ENCODE measurements around the gene ANXA10.

Gene ANXA10

DNA sequence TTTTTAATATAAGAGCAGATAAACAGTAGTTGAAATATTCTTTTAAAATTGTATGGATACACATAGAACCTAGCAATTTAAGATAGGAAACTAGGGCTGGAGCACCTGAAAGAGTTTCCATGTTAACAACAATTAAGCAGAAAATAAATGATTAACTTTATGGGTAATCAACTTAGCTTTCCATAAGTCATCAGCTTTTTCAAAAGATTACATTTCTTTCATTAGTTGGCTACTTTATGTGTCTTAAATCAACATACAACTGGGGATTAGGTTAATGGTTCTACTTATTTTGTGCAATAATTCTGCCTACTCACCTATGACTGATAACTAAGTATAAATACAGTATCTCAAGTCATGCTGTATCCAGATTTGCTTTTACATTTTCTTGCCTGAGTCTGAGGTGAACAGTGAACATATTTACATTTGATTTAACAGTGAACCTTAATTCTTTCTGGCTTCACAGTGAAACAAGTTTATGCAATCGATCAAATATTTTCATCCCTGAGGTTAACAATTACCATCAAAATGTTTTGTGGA lies at the start of gene ANXA10:
ANXA10 (plus strand) TSS at position 362 of the 537 bp plus-strand sequence; CDS start at position 526, 164 bp downstream.
- in situ Hi-C loops (cut with HindIII; ENCODE audit: low pct_unique_long_range_greater_than_20kb, low sequenced_read_pairs) = no loop called here
- DNase-seq (ENCODE audit: low read depth in 1 of 2, low spot score in 1 of 2) = no peak
- no peak for TF ChIP-seq JUND (IDR thresholded peaks at IDR 0.05; ENCODE audit: low read depth)

DNA sequence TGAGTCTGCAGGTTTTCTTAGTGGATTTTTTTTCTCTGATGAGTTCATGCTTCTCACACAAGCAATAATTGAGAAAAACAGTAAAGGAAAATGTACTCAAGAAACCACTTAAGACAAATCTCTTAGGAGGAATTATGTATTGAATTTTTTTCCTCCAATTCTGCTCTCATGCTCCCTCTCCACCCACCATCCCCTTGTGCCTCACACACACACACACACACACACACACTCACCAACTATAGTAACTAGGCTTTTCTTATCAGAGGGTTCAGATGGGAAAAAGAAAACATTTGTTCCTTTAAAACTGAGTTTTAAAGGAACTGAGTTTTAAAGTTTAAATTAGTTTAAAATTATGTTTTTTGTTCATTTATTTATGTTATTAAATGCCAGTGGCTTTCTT lies 47.0 kb upstream of the ANXA10 start:
- in situ Hi-C loops (cut with HindIII; ENCODE audit: low pct_unique_long_range_greater_than_20kb, low sequenced_read_pairs) = no loop called here
- DNase-seq (ENCODE audit: low read depth in 1 of 2, low spot score in 1 of 2) = no peak
- no peak for TF ChIP-seq JUND (IDR thresholded peaks at IDR 0.05; ENCODE audit: low read depth)

DNA sequence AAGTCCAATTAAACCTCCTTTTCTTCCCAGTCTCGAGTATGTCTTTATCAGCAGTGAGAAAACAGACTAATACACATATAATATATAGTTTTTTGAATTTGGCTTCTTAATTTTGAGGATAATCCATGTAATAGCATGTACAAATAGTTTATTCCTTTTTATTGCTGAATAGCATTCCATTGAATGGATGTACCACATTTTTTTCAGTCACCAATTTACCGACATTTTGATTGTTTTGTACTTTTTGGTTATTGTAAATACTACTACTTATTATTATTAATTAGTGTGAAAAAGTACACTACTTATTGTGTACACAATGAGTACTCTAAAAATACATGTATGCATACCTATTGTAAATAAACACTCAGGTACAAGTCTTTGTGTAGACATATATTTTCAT lies 42.3 kb upstream of the ANXA10 start:
- no peak for TF ChIP-seq JUND (IDR thresholded peaks at IDR 0.05; ENCODE audit: low read depth)
- no peak for DNase-seq (ENCODE audit: low read depth in 1 of 2, low spot score in 1 of 2)
- in situ Hi-C loops (cut with HindIII; ENCODE audit: low pct_unique_long_range_greater_than_20kb, low sequenced_read_pairs) = no loop called here

DNA sequence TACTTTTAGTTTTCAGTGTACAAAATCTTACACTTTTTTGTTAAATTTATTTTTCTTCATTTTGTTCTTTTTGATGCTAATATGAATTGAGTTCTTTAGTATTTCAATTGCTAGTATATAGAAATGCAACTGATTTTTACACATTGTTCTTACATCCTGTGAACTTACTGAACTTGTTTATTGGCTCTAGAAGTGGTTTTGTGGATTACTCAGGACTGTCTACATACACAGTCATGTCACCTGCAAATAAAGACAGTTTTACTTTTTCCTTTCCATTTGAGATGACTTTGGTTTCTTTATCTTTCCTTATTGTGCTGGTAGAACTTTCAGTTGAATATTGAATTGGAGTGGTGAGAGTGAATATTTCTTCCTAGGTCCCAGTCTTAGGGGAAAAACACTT lies 40.8 kb upstream of the ANXA10 start:
- no peak for DNase-seq (ENCODE audit: low read depth in 1 of 2, low spot score in 1 of 2)
- no peak for TF ChIP-seq JUND (IDR thresholded peaks at IDR 0.05; ENCODE audit: low read depth)
- in situ Hi-C loops (cut with HindIII; ENCODE audit: low pct_unique_long_range_greater_than_20kb, low sequenced_read_pairs) = no loop called here

DNA sequence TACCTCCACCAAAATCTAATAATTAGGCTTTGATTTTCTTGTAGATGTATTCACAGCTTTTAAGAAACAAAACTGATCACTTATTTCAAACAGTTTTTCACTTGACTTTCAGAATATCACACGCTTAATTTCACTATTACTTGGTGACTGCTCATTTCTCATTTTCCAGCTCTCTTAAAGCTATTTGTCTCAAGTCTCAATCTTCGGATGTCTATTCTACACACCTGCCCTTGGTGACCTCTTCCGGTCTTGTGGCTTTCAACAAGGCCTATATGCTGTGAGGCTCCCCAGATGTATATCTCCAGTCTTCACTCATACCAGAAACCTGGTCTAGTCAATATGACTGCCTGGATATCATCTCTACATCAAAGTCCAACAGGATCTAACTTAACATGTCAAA lies 34.9 kb upstream of the ANXA10 start:
- TF ChIP-seq JUND (IDR thresholded peaks at IDR 0.05; ENCODE audit: low read depth) = no peak
- in situ Hi-C loops (cut with HindIII; ENCODE audit: low pct_unique_long_range_greater_than_20kb, low sequenced_read_pairs) = no loop called here
- no peak for DNase-seq (ENCODE audit: low read depth in 1 of 2, low spot score in 1 of 2)

DNA sequence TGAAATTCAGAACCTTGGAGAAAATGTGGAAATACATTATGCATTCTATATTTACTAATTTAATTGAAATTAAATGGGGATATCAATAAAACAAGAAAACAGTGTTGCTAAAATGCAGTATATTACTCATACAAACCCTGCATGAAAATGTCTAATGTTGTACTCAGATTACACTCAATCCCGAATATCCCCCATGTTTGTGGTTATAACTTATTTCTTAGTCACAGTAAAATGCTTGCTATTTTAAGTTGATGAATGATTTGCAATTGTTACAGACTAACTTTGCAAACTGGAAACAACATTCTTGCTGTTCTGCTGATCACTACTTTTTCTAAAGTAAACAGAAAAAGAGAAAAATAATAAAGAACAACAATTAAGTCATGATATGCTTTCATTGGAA lies 33.1 kb upstream of the ANXA10 start:
- no peak for TF ChIP-seq JUND (IDR thresholded peaks at IDR 0.05; ENCODE audit: low read depth)
- DNase-seq (ENCODE audit: low read depth in 1 of 2, low spot score in 1 of 2) = no peak
- in situ Hi-C loops (cut with HindIII; ENCODE audit: low pct_unique_long_range_greater_than_20kb, low sequenced_read_pairs) = no loop called here

- DNase-seq (ENCODE audit: low read depth in 1 of 2, low spot score in 1 of 2) = no peak
- TF ChIP-seq JUND (IDR thresholded peaks at IDR 0.05; ENCODE audit: low read depth) = no peak
- in situ Hi-C loops (cut with HindIII; ENCODE audit: low pct_unique_long_range_greater_than_20kb, low sequenced_read_pairs) = no loop called here
These were observed 29.3 kb upstream of the ANXA10 start for GRCh38 chr4:168063031-168063430.

- in situ Hi-C loops (cut with HindIII; ENCODE audit: low pct_unique_long_range_greater_than_20kb, low sequenced_read_pairs) = no loop called here
- no peak for DNase-seq (ENCODE audit: low read depth in 1 of 2, low spot score in 1 of 2)
- no peak for TF ChIP-seq JUND (IDR thresholded peaks at IDR 0.05; ENCODE audit: low read depth)
These were observed 21.4 kb upstream of the ANXA10 start for GRCh38 chr4:168070903-168071302.

DNA sequence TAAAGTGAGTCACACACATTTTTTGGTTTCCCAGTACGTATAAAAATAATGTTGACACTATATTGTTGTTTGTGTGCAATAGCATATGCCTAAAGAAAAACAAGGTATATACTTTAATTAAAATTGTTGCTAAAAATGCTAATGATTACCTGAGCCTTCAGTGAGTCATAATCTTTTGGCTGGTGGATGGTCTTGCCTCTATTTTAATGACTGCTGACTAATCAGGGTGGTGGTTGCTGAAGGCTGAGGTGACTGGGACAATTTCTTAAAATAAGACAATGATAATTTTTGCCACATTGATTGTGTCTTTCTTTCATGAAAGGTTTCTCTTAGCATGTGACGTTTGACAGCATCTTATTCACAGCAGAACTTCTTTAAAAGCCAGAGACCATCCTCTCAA lies 21.0 kb upstream of the ANXA10 start:
- in situ Hi-C loops (cut with HindIII; ENCODE audit: low pct_unique_long_range_greater_than_20kb, low sequenced_read_pairs) = no loop called here
- TF ChIP-seq JUND (IDR thresholded peaks at IDR 0.05; ENCODE audit: low read depth) = no peak
- no peak for DNase-seq (ENCODE audit: low read depth in 1 of 2, low spot score in 1 of 2)

DNA sequence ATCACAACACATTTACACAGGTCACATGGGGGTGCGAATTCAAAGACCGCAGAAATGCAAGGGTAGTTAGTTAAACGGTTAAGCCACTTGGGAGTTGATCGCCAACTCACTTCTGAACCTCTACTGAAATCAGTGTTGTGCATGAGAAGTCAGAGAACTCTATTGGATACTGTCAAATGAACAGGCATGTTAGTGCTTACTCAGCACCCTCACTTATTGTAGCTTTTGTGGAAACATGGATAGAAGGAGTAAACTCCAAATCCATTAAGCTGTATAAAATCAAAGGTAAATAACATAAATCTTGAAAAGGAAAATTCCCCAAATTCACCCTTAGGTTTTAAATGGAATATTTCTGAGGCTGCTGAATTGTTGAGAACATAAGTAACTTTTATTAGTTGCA lies 17.5 kb upstream of the ANXA10 start:
- in situ Hi-C loops (cut with HindIII; ENCODE audit: low pct_unique_long_range_greater_than_20kb, low sequenced_read_pairs) = no loop called here

GRCh38 chr4:168076989-168077725 lies 15.2 kb upstream of the ANXA10 start:
- DNase-seq (ENCODE audit: low read depth in 1 of 2, low spot score in 1 of 2) = peak; percentile 22 to 76
- in situ Hi-C loops (cut with HindIII; ENCODE audit: low pct_unique_long_range_greater_than_20kb, low sequenced_read_pairs) = no loop called here
- TF ChIP-seq JUND (IDR thresholded peaks at IDR 0.05; ENCODE audit: low read depth) = no peak

More for the DNA sequence above, 17.5 kb upstream of the ANXA10 start:
- TF ChIP-seq JUND (IDR thresholded peaks at IDR 0.05; ENCODE audit: low read depth) = no peak
- no peak for DNase-seq (ENCODE audit: low read depth in 1 of 2, low spot score in 1 of 2)

GRCh38 chr4:168077726-168078239 lies 14.6 kb upstream of the ANXA10 start:
- in situ Hi-C loops (cut with HindIII; ENCODE audit: low pct_unique_long_range_greater_than_20kb, low sequenced_read_pairs) = no loop called here
- no peak for DNase-seq (ENCODE audit: low read depth in 1 of 2, low spot score in 1 of 2)
- no peak for TF ChIP-seq JUND (IDR thresholded peaks at IDR 0.05; ENCODE audit: low read depth)

- no peak for DNase-seq (ENCODE audit: low read depth in 1 of 2, low spot score in 1 of 2)
- no peak for TF ChIP-seq JUND (IDR thresholded peaks at IDR 0.05; ENCODE audit: low read depth)
- in situ Hi-C loops (cut with HindIII; ENCODE audit: low pct_unique_long_range_greater_than_20kb, low sequenced_read_pairs) = no loop called here
These were observed 10.0 kb upstream of the ANXA10 start for GRCh38 chr4:168082379-168082778.
